Calu3 (cell line): ENCODE data around the gene NOX5. TPM values are rescaled to one million over a fixed set of nuclear protein-coding genes. Genes with fewer than 3 reads are reported as not detected.

ENCODE experiments used
- BruUV-seq: library from RNA; stranded (reverse); fragments of 400-500 nt; replicated peaks from 2 replicates; lab custom pipeline; 2021; lab: Mats Ljungman, UMichigan
- CTCF ChIA-PET: fragments of 300-600 bp; sonication (Branson Sonifier 250); formaldehyde crosslinking; loops from one replicate; lab custom pipeline; 2022; ENCODE audit warnings: antibody characterized with exemption; lab: Charles Lee
- DNase-seq: peaks from one replicate; pipeline ENCODE4 v3.0.0; 2022
- H3K27ac Mint-ChIP-seq: one replicate; pipeline ENCODE4 v1.8.0; 2022; ENCODE audit warnings: mixed read lengths; ENCODE audit not compliant: unreplicated experiment
- H3K27me3 Mint-ChIP-seq: one replicate; pipeline ENCODE4 v1.8.0; 2022; ENCODE audit warnings: mixed read lengths; ENCODE audit not compliant: unreplicated experiment
- H3K36me3 Mint-ChIP-seq: one replicate; pipeline ENCODE4 v1.8.0; 2022; ENCODE audit warnings: mild to moderate bottlenecking, moderate library complexity, mixed read lengths; ENCODE audit not compliant: insufficient read depth, unreplicated experiment
- H3K4me1 Mint-ChIP-seq: one replicate; pipeline ENCODE4 v1.8.0; 2022; ENCODE audit warnings: mild to moderate bottlenecking, low read depth, mixed read lengths; ENCODE audit not compliant: unreplicated experiment
- H3K4me3 Mint-ChIP-seq: one replicate; pipeline ENCODE4 v1.8.0; 2022; ENCODE audit warnings: mild to moderate bottlenecking, low read depth, moderate library complexity, mixed read lengths; ENCODE audit not compliant: unreplicated experiment
- H3K9me3 Mint-ChIP-seq: one replicate; pipeline ENCODE4 v1.8.0; 2022; ENCODE audit warnings: low read depth, mixed read lengths; ENCODE audit not compliant: unreplicated experiment
- CTCF ChIP-seq: fragments of 200-600 bp; IDR thresholded peaks from one replicate; pipeline ENCODE4 v1.8.0; 2022; ENCODE audit warnings: antibody characterized with exemption; ENCODE audit not compliant: unreplicated experiment
- intact Hi-C: fragments of 100-400 bp; cut with micrococcal nuclease; formaldehyde crosslinking; loops from one replicate; pipeline ENCODE4 v1.10.0; 2022; ENCODE audit not compliant: unreplicated experiment
- total RNA-seq: library from RNA; stranded (reverse); gene quantifications from 2 replicates; pipeline ENCODE4 v1.2.3, GENCODE V29; 2022

The NOX5 gene
- total RNA-seq, 1 experiment from 2014 or later = 0.14 TPM

GRCh38 chr15:69013726-69014406, 629 bp upstream of the NOX5 start:
- Mint-ChIP-seq H3K4me1 (no peaks in the 10 kb centered on the region), H3K27ac (no peak overlapping the region), H3K27me3 (peaks cover 33% of the 10 kb centered on the region), H3K4me3 (no peak overlapping the region), H3K36me3 (no peaks in the 10 kb centered on the region), H3K9me3 (peaks cover 3% of the 10 kb centered on the region)
- BruUV-seq = no TSS peak
- intact Hi-C loops = no loop called here
- DNase-seq = no peak
- TF ChIP-seq CTCF = no peak
- CTCF ChIA-PET = interaction anchor here (0.5 kb wide), 1 partner anchor 319 kb away, joined by 3 read pairs; no protein-coding TSS in a partner anchor

GRCh38 chr15:69015591-69015990, 1.1 kb downstream of the NOX5 start:
- TF ChIP-seq CTCF = no peak
- Mint-ChIP-seq H3K36me3 (no peaks in the 10 kb centered on the region), H3K27ac (no peak overlapping the region), H3K27me3 (peaks cover 45% of the 10 kb centered on the region), H3K9me3 (no peaks in the 10 kb centered on the region), H3K4me1 (no peaks in the 10 kb centered on the region), H3K4me3 (no peak overlapping the region)
- intact Hi-C loops = no loop called here
- CTCF ChIA-PET = no interaction called here
- no peak for DNase-seq
- BruUV-seq = no TSS peak

- Mint-ChIP-seq H3K4me1 (no peaks in the 10 kb centered on the region), H3K4me3 (no peak overlapping the region), H3K9me3 (no peaks in the 10 kb centered on the region), H3K27me3 (peaks cover 47% of the 10 kb centered on the region), H3K27ac (no peak overlapping the region), H3K36me3 (no peaks in the 10 kb centered on the region)
- CTCF ChIA-PET = no interaction called here
- intact Hi-C loops = no loop called here
- no peak for DNase-seq
- TF ChIP-seq CTCF = no peak
- BruUV-seq = no TSS peak
These were observed 1.6 kb downstream of the NOX5 start for GRCh38 chr15:69016021-69016595.

GRCh38 chr15:69017978-69018377, 3.5 kb downstream of the NOX5 start:
- intact Hi-C loops = no loop called here
- H3K27me3 Mint-ChIP-seq = peaks cover 54% of the 10 kb centered on the region
- no peak overlapping the region for H3K4me3 Mint-ChIP-seq
- no peak overlapping the region for H3K27ac Mint-ChIP-seq
- DNase-seq = no peak
- BruUV-seq = no TSS peak
- no peak for TF ChIP-seq CTCF
- H3K36me3 Mint-ChIP-seq = no peaks in the 10 kb centered on the region
- no peaks in the 10 kb centered on the region for H3K4me1 Mint-ChIP-seq
- CTCF ChIA-PET = interaction anchor here (1.0 to 2.0 kb wide), 3 partner anchors 14 to 42 kb away, joined by 3 to 6 read pairs (median 5); no protein-coding TSS in a partner anchor
- H3K9me3 Mint-ChIP-seq = no peaks in the 10 kb centered on the region
